HEK293T (cell line): ENCODE results near the gene NMUR1.

ENCODE experiments used
- ARNT ChIP-seq: fragments of 450-650 bp; IDR thresholded peaks from 2 replicates; pipeline ENCODE4 v1.6.1; 2017; ENCODE audit warnings: mild to moderate bottlenecking
- BHLHE40 ChIP-seq: fragments of 450-650 bp; IDR thresholded peaks from 2 replicates; pipeline ENCODE4 v1.6.1; 2016; ENCODE audit warnings: mild to moderate bottlenecking, moderate library complexity, borderline replicate concordance
- CTBP1 ChIP-seq: fragments of 450-650 bp; IDR thresholded peaks from 2 replicates; pipeline ENCODE4 v1.6.1; 2016; ENCODE audit warnings: borderline replicate concordance
- ELF4 ChIP-seq: fragments of 450-650 bp; IDR thresholded peaks from 2 replicates; pipeline ENCODE4 v1.6.1; 2017; ENCODE audit warnings: antibody characterized with exemption
- FOXA1 ChIP-seq: fragments of 450-650 bp; IDR thresholded peaks from 2 replicates; pipeline ENCODE4 v1.6.1; 2016; ENCODE audit warnings: mild to moderate bottlenecking
- FOXK2 ChIP-seq: fragments of 450-650 bp; IDR thresholded peaks from 2 replicates; pipeline ENCODE4 v1.6.1; 2016; ENCODE audit warnings: mild to moderate bottlenecking
- FOXM1 ChIP-seq: fragments of 450-650 bp; IDR thresholded peaks from 2 replicates; pipeline ENCODE4 v1.6.1; 2017; ENCODE audit warnings: mild to moderate bottlenecking, borderline replicate concordance
- HDGF ChIP-seq: fragments of 450-650 bp; IDR thresholded peaks from 2 replicates; pipeline ENCODE4 v1.6.1; 2017; ENCODE audit warnings: antibody characterized with exemption, borderline replicate concordance
- LEF1 ChIP-seq: fragments of 450-650 bp; IDR thresholded peaks from 2 replicates; pipeline ENCODE4 v1.6.1; 2017; ENCODE audit warnings: mild to moderate bottlenecking, borderline replicate concordance
- NFRKB ChIP-seq: fragments of 450-650 bp; IDR thresholded peaks from 2 replicates; pipeline ENCODE4 v1.6.1; 2016; ENCODE audit warnings: mild to moderate bottlenecking, moderate library complexity
- SP1 ChIP-seq: fragments of 450-650 bp; IDR thresholded peaks from 2 replicates; pipeline ENCODE4 v1.6.1; 2017
- SUZ12 ChIP-seq: fragments of 450-650 bp; IDR thresholded peaks from 2 replicates; pipeline ENCODE4 v1.6.1; 2016; ENCODE audit warnings: mild to moderate bottlenecking
- TARDBP ChIP-seq: fragments of 450-650 bp; IDR thresholded peaks from 2 replicates; pipeline ENCODE4 v1.6.1; 2016
- TF ChIP-seq, protein P1 (sequence below): fragments of 450-650 bp; IDR thresholded peaks from 2 replicates; pipeline ENCODE4 v1.6.1; 2016

DNA sequence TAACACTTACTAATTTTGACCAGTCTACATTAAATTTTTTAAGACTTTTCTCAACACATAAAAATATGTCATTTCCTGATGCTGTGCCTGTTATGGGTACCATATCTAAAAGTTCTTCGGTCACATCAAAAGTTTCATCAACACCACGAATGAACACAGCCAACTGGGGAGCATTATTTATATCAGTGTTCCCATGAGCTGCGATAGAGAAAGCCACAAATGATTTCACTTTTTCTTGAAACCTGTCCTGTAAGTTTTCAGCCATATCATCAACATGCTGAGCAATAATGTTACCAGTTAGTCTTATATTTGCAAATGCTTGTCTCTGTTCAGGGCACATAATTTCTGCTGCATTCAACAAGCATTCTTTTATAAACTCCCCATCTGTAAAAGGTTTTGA, 35.6 kb downstream of the NMUR1 start:
- TF ChIP-seq NFRKB (no peak), CTBP1 (no peak), ELF4 (no peak), SP1 (no peak), FOXK2 (no peak), BHLHE40 (no peak), TARDBP (no peak), FOXM1 (no peak), SUZ12 (no peak), LEF1 (no peak), FOXA1 (no peak), ARNT (no peak), HDGF (no peak)
- TF ChIP-seq, protein P1, sequence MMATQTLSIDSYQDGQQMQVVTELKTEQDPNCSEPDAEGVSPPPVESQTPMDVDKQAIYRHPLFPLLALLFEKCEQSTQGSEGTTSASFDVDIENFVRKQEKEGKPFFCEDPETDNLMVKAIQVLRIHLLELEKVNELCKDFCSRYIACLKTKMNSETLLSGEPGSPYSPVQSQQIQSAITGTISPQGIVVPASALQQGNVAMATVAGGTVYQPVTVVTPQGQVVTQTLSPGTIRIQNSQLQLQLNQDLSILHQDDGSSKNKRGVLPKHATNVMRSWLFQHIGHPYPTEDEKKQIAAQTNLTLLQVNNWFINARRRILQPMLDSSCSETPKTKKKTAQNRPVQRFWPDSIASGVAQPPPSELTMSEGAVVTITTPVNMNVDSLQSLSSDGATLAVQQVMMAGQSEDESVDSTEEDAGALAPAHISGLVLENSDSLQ: no peak
